ENCODE results near the gene ENTHD1.

- no peak for TF ChIP-seq CTCF (IDR thresholded peaks at IDR 0.05)
- TF ChIP-seq POLR2A (IDR thresholded peaks at IDR 0.05): no peak
Observed at GRCh38 chr22:39765046-39765445, 128.5 kb downstream of the ENTHD1 start.
